T-helper 2 cell treated with Interferon-gamma antibody and Interleukin-4, amounts not matched to agents 5 μg/mL and 100 μg/mL, for 36 hours (primary cell): ENCODE data around the gene SCN9A.

Source experiments
- DNase-seq: peaks from one replicate; pipeline ENCODE4 v3.0.0; 2021; ENCODE audit warnings: low spot score
- H3K27ac Mint-ChIP-seq: one replicate; pipeline ENCODE4 v1.8.0; 2021; ENCODE audit warnings: mild to moderate bottlenecking, mixed read lengths
- H3K27me3 Mint-ChIP-seq: one replicate; pipeline ENCODE4 v1.8.0; 2021; ENCODE audit warnings: low read depth, mixed read lengths
- H3K36me3 Mint-ChIP-seq: one replicate; pipeline ENCODE4 v1.8.0; 2021; ENCODE audit warnings: low read depth, mixed read lengths
- H3K4me1 Mint-ChIP-seq: one replicate; pipeline ENCODE4 v1.8.0; 2021; ENCODE audit warnings: low read depth, mixed read lengths
- H3K4me3 Mint-ChIP-seq: one replicate; pipeline ENCODE4 v1.8.0; 2022; ENCODE audit warnings: mild to moderate bottlenecking, moderate library complexity, mixed read lengths
- H3K9me3 Mint-ChIP-seq: one replicate; pipeline ENCODE4 v1.8.0; 2021; ENCODE audit warnings: mixed read lengths

The SCN9A gene

GRCh38 chr2:166152064-166152463 is 223.7 kb downstream of the SCN9A start:
- Mint-ChIP-seq H3K4me1 (no peaks in the 10 kb centered on the region), H3K27ac (no peak overlapping the region), H3K9me3 (no peaks in the 10 kb centered on the region), H3K4me3 (no peak overlapping the region), H3K36me3 (no peaks in the 10 kb centered on the region), H3K27me3 (no peaks in the 10 kb centered on the region)
- no peak for DNase-seq

GRCh38 chr2:166148500-166149400 is 227.0 kb downstream of the SCN9A start:
- Mint-ChIP-seq H3K36me3 (no peaks in the 10 kb centered on the region), H3K27ac (no peak overlapping the region), H3K4me3 (no peak overlapping the region), H3K27me3 (no peaks in the 10 kb centered on the region), H3K4me1 (no peaks in the 10 kb centered on the region), H3K9me3 (no peaks in the 10 kb centered on the region)
- no peak for DNase-seq

- no peak for DNase-seq
- H3K36me3 Mint-ChIP-seq = no peaks in the 10 kb centered on the region
- H3K9me3 Mint-ChIP-seq = no peaks in the 10 kb centered on the region
- H3K27ac Mint-ChIP-seq = no peak overlapping the region
- no peaks in the 10 kb centered on the region for H3K27me3 Mint-ChIP-seq
- no peaks in the 10 kb centered on the region for H3K4me1 Mint-ChIP-seq
- H3K4me3 Mint-ChIP-seq = no peak overlapping the region
These were observed 227.9 kb downstream of the SCN9A start for GRCh38 chr2:166147883-166148282.
